ENCODE results near the gene SESN1.

SESN1 gene

DNA sequence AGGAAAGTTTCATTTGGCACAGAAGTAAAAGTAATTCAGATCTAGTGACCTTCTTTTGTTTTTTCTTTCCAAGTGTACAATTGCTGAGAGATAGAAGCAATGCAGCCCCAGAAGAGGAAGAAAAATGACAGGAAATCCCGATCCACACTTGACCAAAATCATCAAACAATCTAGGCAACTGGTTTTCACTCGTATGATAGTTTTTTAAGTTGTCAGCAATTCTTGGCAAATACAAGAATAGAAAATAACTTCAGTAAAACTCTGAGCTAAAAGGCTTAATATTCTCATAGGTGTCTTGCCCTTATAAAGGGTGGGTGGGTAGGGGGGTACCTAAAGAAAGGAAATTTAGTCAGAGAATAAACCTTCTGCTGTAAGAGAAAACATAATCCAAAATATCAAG lies 36.0 kb downstream of the SESN1 start:
- FAIRE-seq, result peak; percentile 75

DNA sequence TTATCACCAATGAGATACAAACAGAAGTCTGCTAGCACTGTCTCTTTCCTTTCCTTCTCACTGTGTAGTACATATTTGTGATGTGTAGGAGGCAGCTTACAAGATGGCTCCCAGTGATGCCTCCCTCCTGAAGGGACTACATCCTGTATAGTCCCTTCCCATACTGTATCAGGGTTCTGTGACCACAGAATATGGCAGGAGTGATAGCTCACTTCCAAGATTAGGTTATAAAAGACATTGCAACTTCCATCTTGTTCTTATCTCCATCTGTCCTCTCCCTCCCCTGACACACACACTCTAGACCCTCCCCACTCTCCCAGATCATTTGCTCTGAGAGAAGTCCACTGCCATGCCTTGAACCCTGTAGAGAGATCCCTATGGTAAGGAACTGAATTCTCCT lies 38.0 kb downstream of the SESN1 start:
- no peak for FAIRE-seq

DNA sequence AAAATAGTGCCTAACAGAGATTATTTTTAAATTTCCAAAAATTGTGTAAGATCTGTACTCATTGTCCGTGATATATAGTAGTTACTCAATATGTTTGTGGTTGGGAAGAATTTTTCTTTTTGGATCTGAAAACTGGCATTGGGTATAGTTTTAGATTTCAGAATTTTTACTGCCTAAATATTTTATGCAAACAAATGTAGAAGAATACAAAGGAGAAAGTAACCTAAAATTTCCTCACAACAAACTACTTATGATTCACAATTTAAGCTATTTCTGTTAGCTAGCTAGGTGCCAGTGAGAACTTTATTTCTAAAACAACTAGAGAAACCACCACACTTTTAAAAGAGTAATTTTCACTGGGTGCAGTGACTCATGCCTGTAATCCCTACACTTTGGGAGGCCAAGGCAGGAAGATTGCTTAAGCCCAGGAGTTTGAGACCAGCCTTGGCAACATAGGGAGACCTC lies 38.8 kb downstream of the SESN1 start:
- FAIRE-seq, result no peak

DNA sequence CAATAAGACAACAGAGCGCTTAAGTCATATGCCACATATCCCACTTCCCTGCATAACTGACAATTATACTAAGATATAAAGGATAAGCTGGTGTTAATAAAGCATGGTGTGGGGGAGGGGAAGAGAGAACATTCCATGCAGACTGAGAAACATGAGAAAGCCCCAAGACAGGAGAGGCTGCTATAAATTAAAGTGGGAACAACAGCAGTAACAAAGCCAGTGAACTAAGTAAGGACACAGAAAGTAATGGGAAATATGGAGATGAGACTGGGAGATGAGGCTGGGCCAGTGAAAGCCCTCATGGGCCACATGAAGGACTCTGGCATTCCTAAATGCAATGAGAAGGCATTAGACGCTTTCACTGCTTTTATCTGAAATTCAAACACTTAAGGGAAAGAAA lies 41.3 kb downstream of the SESN1 start:
- FAIRE-seq, result no peak

DNA sequence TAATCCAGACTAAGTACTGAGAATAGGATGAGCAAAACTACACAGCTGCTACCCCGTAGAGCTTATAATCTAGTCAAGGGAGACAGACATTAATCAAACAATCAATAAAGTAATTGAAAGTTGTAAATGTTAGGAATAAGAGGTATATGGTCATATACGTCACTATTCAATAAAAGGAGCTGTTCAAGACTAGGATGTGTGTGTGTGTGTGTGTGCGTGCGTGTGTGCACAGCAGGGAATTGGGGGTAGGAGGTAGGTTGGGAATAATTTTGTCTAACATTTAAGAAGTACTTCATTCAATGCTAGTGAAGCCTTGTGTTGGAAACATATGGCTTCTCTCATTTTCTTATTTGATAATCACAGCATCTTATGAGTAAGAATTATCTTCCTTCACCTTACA lies 41.8 kb downstream of the SESN1 start:
- FAIRE-seq, result no peak

DNA sequence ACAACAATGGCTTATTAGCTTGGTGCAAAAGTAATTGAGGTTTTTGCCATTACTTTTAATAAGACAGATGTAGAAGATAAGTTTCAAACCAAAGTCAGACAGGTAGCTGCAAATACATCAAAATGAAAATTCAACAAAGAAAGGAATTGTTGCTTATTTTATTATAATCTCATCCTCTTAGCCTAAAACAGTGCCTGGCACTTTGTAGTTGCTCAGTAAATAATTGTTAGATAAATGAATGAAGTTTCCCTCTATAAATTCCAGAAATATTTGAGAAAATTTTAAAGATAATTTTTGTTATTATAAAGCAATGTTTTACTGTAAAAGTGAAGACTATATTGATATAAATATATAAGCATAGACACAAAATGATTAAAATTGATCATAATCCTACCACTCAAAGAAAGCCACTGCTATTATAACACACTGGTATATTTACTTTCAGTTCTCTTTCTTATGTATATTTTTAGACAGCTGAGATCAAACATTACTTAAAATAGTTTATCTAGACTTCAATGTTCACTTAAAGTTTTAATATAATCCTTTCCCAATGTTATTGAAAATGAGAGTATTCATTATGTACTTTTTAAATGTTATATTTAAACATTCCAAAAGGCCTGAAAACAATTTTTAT lies 42.5 kb downstream of the SESN1 start:
- FAIRE-seq, result peak; percentile 79

DNA sequence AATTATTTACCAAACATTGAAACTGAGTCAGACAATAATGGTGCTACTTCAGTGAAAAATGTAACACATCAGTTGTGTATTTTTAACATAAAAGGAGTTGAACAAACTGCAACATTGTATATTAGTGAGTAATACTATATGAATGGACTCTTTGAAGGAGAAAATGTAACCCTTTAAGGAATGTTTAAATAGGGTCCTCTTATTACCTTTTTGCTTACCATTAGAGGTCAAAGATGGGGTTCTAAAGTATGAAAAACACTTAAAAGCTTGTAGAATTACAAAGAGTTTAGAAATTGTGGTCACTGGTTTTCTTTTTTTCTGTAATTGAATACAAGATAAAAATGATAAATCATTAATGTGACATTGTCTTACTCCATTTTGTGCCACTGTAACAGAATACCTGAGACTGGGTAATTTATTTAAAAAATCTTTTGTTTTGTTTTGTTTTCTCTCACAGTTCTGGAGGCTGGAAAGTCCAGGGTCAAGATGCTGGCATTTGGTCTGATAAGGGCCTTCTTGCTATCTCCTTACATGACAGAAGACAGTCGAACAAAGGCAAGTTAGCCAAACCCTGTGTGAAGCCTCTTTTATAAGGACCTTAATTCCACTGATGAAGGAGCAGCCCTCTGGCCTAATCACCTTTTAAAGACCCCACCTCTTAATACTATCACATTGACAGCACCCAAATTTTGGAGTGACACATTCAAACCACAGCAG lies 43.2 kb downstream of the SESN1 start:
- no peak for FAIRE-seq

DNA sequence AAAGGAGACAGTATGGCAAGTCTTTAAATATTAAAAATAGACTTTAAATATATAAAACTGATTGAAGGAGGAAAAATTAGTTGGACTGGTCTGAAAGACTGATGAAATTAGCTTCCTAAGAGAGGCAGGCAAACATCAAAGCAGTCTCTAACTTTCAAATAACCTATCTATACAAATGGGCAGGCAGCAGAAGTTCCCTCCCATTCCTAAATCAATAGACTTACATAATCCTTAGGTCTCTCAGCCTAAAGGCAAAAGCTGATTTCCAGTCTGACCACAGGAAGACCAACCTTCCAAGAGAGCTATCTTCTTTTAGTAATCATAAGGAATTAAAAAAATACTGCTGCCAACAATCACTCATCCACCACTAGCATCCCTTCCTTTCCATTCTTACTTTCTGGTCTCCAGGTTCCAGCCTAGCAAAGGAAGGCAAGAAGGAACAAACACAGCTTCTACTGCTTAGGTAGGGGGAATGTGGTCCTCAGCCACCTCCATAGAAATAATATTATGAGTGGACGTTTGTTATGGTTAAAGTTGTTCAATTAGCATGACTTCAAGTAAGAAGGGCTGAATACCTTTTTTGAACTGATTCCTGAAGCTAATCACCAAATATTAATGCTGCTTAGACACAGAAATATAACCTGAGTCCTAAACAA lies 44.1 kb downstream of the SESN1 start:
- peak; percentile 38 for FAIRE-seq

DNA sequence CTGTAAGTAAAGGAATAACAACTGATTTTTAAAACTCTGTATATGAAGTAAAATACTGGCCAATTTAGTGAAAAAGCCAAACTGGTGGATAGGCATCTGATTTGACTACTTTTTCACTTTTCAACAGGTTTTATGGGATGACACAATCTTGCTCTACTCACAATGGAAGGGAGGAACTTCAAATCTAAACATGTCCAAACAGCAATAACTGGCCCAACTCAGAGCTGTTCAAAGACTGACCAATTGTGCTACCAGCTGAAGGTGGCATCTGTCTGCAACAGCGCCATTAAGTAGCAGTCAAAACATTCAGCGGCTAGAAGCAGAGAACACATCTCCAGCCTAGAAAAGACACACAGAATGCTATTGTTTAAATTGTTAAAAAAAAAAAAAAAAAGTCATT lies 44.6 kb downstream of the SESN1 start:
- no peak for FAIRE-seq

DNA sequence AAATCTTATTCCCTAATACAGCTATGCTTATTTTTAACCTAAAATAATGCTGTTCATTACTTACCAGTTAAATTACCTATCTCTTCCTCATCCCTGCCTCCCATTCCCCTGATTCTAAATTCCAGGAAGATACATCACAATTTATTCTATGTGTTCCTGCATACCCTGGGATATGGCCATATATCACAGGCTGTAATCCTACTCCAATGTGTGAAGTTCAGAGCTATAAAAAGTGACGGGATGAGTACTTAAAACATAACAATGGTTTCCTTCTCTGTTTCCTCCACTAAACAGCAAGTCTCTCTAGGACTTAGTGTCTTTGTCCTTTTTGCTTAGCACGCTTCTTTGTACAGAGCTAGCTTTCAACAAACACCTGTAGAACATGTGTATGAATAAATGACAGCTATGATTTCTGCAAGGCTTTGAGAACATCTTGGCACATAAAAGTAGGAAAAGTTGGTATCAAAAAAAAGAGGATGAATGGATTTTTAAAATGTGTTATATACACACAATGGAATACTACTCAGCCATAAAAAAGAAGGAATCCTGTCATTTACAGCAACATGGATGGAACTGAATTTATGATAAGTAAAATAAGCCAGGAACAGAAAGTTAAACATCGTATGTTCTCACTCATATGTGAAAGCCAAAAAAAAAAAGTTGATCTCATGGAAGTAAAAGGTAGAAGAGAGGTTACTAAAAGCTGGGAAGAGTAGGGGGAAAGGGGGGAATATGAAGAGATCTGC lies 45.8 kb downstream of the SESN1 start:
- no peak for FAIRE-seq

DNA sequence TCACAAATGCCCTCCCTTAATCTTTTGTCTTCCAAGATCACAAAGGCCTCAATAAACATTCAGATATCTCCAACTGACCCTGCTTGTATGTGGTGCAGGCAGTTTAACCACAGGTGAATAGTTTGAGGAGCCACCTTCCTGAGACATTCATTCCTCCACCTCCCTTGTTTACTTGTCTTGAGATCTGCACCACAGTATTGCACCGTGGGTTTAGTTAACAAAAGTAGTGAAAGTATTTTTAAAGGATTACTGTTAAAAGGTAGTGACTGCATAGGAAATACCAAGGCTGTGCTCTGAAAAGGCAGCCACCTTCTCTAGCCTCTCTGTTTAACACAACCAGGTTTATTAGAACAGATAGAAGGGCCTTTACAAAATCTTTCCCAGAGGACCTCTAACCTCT lies 46.5 kb downstream of the SESN1 start:
- FAIRE-seq, result no peak

DNA sequence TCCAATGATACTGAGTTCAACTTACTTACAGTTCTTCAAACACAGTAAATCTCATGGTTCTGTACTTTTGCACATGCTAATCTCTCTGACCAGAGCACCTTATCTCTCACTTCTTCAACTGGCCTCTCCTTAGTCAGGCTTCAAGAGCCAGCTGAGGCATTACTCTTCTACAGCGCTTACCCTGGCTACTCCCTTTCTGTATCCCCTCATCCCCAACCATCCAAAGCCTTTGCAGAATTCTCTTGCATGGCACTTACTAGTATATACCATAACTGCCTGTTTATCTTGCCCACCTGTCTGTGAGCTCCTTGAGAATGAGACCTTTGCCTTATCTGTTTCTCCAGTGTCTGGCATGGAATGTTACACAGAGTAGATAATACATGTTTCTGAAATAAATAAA lies 49.2 kb downstream of the SESN1 start:
- FAIRE-seq, result no peak

DNA sequence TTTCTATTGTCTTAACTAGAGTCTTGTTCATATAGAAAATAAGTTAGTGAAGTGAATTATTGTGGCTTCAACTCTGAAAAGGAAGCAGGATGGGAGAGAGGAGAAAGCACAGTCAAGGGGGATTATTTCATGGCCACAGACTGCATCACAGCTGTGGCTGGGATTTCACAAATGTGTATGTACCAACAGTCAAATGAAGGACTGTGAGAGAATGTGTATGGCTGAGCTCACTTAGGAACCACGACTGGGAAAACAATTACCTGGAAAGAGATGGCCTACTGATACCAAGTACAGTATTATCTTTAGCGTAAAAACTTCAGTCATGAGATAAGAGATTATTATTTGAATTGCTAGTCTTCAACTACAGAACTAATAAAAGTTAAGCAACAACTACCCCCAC lies 54.9 kb downstream of the SESN1 start:
- FAIRE-seq, result no peak

DNA sequence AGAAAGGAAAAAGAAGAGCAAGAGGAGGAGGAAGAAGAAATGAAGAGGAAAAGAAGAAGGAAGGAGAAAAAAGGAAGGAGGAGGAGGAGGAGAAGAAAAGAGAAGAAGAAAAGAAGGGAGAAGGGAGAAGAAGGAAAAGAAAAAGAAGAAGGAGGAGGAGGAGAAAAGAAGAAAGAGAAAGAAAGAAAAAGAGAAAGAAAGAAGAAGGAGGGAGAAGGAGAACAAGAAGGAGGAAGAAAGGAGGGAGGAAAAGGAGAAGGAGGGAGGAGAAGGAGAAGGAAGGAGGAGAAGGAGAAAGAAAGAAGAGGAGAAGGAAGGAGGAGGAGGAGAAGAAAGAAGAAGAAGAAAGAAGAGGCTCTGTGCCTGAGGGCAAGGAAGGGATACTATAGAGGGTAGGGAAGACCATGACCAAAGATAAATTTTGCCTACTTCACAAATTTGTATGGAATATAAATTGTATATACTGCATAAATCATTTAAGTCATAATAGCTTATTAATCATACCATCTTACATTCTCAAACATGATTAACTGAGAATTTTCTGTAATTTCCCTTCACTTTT lies 55.7 kb downstream of the SESN1 start:
- no peak for FAIRE-seq

DNA sequence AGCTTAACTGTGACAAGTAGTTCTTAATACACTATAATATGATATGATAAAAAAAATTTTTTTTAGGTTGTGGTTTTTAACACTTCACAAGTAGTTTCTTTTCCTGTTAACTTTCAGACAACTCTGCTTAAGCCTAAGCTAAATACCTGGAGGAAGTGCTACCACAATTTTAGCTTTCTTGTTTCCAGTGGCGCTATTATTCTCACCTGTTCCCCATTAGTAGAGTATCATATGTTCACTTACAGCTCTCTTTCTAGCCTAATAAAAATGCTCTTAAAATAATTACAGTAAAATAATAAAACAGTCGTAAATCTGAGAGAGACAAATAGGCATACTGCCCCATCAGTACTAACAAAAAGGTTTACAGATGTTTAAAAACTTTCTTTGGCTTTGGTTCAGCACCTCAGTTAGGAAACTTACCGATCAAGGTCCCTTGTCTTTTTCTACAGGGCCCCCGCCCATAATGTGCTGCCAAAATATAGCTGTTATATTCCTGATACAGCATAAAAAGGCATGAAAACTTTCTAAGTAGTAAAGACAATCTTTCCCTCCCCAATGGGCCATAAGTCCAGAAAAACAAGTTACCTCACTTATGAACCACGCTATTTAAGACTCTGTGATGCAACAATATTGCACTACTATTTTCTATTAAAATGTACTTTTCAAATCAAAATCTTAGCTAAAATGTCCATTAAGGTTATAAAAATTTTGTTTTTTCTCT lies 57.9 kb downstream of the SESN1 start:
- FAIRE-seq, result no peak

DNA sequence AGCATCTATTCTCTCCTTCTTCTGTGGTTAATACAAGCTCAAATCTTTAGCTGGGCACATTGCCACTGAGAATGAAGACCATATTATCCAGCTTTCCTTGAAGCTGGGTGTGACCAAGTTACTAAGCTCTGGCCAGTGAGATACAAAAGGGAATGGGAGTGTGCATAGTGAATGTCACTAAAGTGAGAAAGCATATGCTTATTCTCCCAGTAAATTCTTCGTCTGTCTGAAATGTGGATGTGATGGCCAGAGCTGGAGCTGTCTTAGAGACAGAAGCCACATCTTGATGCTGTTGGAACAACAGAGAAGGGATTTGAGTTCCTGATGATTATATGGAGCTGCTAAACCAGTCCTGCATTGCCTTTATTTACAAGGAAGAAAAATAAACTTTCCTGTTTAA lies 60.1 kb downstream of the SESN1 start:
- no peak for FAIRE-seq

DNA sequence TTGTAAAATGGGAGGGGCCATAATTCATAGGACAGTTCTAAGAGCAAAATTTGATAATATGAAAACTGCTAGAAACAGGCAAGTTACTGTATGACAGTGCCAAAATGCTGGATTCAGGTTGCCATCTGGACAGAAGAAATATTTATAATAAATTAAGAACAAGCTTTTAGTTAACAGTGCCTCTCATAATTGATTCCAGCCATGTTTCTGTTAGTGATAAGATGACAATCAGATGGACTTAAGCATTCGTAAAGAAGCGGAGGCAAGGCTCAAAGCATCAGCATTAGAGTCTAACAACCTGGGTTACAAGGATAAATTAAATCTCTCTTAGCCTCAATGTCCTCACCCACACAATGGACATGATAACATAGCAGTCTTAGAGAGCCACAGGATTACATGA lies 61.0 kb downstream of the SESN1 start:
- FAIRE-seq, result no peak

DNA sequence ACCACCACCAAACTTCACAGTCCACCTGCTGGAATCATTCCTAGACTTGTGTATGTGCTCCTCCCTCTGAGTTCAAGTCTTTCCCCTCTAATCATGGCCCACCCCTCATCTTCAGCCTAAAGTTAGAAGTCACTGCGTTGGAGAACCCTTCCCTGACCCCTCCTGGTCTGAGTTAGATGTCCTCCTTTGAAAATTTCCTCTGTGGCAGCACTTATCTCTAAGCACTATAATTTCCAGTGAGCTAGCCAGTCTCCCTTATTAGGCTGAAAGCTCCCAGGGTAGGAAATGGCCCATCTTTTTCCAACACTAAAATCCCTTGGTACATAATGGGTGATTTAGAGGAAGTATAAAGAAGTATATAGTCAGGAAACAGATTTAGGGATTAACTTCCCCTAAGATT lies 63.2 kb downstream of the SESN1 start:
- no peak for FAIRE-seq

DNA sequence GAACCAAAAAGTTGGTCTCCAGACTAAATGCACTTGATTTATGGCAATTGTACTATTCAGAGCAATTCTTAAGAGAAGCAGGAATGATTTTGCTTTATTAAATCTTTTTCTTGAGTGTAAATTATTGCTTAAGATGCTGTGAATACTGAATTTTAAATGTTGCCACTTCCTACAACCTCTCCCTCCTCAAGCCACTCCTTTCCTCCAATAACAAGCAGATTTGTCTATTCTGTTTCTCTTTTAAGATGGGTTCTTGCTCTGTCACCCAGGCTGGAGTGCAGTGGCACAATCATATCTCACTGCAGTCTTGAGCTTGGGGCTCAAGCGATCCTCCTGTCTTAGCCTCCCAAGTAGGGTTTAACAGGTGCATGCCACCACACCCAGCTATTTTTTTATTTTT lies 65.3 kb downstream of the SESN1 start:
- FAIRE-seq, result no peak

DNA sequence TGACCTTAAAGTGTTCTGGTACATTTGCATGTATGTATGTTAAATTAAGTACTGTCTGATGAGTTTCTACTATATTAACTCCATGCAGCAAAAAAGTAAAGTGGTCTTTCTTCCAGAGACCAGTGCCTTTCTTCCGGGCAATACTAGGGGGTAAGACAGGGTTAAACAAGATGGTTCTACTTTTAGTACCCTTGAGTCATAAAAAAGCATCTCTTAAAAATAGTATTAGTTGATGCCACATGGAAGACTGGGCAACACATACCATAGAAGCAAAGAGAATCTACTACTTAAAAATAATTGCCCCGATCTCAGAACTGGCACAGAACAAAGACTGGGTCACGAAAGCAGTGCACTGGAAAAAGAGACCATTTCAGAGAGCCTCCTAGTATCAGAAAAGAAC lies 66.2 kb downstream of the SESN1 start:
- no peak for FAIRE-seq

DNA sequence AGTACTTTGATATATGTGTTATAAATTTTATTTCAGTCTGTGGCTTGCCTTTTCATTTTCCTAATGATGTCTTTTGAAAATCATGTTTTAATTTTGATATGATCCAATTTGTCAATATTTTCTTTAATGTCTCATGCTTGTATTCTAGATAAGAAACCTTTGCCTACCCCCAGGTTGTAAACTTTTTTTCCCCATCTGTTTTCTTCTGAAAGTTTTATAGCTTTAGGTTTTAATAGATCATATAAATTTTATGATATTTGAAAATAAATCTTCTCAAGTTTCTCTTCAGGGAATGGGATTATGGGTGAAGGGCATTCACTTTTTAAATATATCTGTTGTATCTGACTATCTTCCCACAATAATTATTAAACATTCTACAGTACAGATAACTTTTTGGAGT lies 66.7 kb downstream of the SESN1 start:
- FAIRE-seq, result no peak

DNA sequence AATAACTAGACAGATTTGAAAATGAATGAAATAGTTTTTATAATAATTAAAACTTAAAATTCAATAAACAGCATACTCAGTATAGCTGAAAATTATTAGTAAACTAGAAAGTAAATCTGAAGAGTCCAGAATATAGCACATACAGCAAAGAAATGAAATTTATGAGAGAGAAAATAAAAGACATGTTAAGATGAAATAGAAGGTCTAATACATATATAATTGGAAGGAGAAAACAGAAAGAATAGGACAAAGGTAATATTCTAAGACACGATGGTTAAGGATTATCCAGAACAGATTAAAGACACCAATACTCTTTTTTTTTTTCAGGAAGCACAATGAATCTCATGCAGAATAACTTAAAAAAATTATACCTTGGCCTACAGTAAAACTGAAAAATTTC lies 69.0 kb downstream of the SESN1 start:
- FAIRE-seq, result peak; percentile 24

DNA sequence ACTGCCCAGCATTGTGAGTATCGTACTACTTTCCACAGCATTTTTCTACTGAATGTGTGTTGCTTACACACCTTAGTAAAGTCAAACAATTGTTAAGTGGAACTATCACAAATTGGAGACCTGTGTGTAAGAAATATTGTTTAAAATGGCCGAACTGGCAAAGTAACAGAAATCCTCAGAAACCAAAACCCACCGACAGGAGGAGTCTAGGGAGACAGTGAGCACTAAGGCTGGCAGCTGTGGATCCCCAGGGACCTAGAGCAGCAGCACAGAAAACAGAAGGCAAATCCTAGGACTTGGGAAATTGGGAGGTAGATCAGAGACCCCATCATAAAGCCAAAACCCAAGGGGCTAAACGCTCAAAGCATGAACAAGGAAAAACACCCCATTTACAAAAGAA lies 69.9 kb downstream of the SESN1 start:
- no peak for FAIRE-seq

All from islet of Langerhans (tissue), 1 donor.